ENCODE data around the gene DUS2.
"Not testable (repeated sequence)": the region's sequence is repeated elsewhere in the genome, so short reads cannot be mapped to it uniquely, and the experiment has no call there.

The DUS2 gene

DNA sequence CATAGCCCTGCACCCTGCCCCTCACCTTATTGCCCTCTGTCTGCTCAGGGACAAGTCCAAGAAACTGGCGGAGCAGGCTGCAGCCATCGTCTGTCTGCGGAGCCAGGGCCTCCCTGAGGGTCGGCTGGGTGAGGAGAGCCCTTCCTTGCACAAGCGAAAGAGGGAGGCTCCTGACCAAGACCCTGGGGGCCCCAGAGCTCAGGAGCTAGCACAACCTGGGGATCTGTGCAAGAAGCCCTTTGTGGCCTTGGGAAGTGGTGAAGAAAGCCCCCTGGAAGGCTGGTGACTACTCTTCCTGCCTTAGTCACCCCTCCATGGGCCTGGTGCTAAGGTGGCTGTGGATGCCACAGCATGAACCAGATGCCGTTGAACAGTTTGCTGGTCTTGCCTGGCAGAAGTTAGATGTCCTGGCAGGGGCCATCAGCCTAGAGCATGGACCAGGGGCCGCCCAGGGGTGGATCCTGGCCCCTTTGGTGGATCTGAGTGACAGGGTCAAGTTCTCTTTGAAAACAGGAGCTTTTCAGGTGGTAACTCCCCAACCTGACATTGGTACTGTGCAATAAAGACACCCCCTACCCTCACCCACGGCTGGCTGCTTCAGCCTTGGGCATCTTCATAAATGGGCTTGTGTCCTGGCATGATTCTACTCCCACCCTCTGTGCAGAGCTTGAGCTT, 55.8 kb downstream of the DUS2 start:
- no peak for DNase-seq

- no peak for DNase-seq
Observed at GRCh38 chr16:68079376-68079625, 56.2 kb downstream of the DUS2 start.

DNA sequence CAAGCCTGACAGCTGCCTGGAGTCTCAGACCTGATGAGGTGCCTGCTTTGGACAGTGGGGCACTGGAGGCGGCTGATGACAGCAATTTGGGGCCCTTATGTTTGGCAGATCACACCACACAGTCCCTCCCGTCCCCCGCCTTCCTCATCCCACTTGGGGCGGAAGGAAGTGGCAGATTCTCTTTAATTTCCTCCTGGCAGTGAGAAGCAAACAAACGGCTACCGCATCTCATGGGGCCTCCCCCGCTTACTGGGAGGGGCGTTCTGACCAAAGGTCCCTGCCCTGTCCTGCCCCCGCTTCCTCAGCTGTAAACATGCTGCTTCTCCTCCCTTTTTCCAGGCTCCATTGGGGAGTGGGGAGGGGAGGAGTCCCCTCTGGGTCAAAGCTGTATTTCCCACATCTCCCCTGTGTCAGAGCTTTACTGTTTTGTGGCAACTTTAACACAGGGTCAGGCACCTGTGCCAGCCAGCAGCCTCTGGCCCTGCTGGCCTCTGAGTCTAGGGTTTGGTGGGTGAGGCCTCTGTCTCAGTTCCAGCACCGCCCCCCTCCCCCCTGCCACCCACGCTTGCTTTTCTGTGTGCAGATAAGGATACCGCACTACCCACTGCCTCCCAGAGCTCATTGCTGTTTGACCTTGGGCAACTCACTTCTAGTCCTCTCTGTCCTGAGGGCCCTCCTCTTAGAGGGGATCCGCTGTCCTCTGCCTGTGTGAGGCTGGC, 56.7 kb downstream of the DUS2 start:
- DNase-seq = no peak

DNA sequence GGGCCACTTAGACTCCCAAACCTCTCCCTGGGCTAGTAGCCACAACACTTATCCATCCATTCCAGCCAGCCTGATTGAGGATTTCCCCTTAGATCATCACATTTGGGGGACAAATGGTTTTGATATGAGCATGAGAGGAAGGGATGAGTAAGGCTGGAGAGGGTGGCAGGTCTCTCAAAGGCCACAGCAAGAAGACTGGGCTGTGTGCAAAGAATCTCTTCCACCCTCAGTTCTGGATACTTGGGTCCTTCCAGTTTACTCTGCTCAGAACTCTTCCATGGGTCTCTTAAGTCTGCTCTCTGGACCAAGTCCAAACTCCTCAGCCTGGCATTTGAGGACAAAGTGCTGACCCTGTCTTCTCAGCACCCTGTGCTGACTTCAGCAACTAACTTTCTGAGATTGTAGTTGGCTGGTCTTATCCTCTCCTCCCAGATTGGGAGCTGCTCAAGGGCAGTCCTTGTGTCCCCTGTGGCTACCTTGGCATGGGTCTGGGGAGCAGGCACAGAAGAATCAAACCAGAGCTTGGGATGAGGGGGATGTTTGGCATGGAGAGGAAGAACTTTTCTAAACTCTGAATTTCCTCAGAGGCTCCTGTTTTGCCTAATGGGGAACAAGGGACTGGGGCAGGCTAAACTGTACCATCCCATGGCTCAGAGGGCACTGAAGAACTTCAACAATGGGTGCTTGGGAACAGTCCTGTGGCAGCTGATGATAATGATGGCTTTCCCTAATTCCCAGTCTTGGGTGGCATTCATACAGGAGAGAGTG, 59.0 kb downstream of the DUS2 start:
- DNase-seq = no peak

- DNase-seq = no peak
Observed at GRCh38 chr16:68082629-68083238, 59.6 kb downstream of the DUS2 start.

DNA sequence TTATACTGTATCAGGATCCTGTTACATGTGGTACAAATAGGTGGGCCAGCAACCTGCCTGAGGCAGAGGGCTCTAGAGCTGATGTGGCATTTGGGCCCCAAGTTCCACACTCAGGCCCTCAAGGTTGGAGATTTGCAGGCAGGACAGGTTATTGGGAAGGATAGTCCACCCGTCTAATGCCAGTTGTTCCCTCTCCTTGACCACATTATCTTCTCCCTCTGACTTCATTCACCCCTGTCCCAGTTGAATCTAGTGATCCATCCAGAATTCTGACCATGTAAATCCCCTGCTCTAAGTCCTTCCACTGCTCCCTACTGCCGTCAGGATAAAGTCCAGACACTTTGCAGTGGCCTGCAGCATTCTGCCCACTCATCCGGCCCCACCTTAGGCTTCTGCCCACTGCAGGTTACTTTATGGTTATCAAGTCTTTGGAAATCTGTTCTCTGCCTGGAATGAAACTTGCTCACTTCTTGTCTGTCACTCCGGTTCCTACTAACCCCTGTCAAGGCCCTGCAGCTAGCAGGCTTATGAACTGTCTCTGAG, 60.2 kb downstream of the DUS2 start:
- DNase-seq = no peak

GRCh38 chr16:68083861-68084503, 60.9 kb downstream of the DUS2 start:
- DNase-seq = peak; percentile 65

- DNase-seq = peak; percentile 88
Observed at GRCh38 chr16:68084504-68085258, 61.6 kb downstream of the DUS2 start.

DNA sequence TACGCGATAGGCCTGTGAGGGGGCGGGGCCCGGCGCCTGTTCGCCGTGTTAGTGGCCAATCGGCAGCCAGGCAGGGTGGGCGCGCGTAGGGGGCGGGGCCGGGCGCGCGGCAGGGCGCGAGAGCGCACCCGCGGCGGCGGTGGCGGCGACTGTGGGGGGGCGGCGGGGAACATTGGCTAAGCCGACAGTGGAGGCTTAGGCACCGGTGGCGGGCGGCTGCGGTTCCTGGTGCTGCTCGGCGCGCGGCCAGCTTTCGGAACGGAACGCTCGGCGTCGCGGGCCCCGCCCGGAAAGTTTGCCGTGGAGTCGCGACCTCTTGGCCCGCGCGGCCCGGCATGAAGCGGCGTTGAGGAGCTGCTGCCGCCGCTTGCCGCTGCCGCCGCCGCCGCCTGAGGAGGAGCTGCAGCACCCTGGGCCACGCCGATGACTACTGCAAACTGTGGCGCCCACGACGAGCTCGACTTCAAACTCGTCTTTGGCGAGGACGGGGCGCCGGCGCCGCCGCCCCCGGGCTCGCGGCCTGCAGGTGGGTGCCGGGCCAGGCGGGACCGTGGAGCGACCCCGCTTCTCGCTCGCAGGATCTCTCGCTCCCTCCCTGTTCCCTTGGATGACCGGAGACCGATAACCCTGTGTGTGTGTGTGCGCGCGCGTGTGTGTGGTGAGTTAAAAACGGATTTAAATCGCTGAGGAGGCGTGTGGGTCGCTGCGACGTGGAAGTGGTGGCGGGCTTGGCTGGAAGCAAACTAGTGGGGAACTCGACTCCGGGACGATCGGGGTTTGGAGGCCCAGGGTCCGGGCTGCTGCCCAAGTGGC, 62.4 kb downstream of the DUS2 start, which contains the start of gene NFATC3:
Gene NFATC3, plus strand, starts transcription at position 112 of the 813 bp plus-strand sequence. Its CDS starts 312 bp downstream, at position 424.
- DNase-seq = peak; percentile 97

- peak; percentile 55 for DNase-seq
Observed at GRCh38 chr16:68086336-68086841, 63.3 kb downstream of the DUS2 start.

DNA sequence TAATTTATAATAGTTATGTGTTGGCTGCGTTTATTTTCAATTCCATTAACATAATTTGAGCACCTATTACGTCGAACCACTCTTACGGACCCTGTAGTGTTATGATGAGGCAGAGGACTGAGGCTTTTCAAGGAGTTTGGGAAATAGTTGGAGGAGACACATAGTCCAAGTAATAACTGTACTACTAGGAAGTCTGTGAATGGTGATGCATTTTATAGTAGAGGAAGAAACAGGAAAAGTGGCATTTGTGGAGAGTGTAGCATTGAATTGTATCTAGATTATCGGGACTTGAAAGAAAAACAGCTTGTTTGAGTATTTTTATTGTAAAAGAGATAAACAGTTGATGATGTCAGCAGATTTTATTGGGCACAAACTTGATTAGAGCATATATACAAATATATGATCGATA, 63.8 kb downstream of the DUS2 start:
- DNase-seq = peak; percentile 32

DNA sequence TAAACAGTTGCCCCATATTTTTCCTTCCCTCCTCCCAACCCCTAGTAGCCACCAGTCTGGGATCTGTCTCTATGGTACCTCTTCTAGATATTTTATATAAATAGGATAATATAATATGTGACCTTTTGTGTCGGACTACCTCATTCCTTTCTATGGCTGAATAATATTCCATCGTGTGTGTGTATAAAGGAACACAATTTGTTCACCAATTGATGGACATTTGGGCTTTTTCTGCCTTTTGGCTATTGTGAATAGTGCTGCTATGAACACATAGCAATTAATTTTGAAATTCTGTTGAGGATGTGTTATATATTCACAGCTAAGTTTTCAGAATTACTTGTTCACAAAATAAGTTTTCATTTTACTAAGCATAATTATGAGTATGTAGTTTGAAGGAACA, 64.6 kb downstream of the DUS2 start:
- no peak for DNase-seq

DNA sequence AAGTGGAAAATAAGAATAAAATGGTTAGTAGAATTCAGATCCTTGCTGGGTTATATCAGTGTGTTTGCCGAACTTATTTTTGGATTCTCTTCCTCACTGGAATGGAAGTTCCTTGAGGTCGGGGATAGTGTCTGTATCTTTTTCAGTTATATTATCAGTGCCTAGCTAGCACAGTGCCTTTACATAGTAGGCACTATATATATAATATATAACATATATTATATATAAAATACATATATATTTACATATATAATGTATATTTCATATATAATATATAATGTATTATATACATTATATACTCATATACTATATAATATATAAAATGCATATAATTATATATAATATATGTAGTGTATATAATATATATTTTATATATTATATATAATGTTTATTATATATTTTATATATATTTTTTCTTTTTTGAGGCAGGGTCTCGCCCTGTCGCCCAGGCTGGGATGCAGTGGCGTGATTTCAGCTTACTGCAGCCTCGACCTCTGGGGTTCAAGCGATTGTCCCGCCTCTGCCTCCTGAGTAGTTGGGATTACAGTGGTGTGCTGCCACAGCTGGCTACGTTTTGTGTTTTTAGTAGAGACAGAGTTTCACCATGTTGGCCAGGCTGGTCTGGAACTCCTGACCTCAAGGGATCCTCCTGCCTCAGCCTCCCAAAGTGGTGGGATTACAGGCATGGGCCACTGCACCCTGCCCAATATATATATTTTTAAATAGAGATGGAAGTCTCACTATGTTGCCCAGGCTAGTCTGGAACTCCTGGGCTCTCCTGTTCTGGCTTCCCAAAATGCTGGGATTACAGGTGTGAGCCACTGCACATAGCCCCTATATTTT, 65.3 kb downstream of the DUS2 start:
- no peak for DNase-seq

GRCh38 chr16:68089067-68089466, 66.0 kb downstream of the DUS2 start:
- no peak for DNase-seq

GRCh38 chr16:68090130-68090529, 67.0 kb downstream of the DUS2 start:
- DNase-seq = no peak

DNA sequence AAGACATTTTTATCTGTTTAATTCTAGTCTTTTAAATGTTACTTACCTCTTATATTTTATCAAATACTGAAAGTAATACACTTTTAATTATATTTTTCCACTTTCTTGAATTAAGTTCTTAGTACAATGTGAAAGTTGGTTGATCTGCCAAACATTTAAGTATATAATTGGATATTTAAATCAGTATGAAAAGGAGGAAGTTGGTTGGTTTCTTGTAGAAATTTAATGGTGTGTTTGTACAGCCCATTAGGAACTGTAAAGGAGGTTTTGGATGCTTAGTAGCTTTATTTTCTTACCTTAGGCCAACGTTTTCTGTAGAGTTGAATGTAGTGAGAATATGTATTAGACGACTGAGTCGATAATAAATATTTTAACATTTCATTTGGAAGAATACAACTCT, 67.4 kb downstream of the DUS2 start:
- no peak for DNase-seq

DNA sequence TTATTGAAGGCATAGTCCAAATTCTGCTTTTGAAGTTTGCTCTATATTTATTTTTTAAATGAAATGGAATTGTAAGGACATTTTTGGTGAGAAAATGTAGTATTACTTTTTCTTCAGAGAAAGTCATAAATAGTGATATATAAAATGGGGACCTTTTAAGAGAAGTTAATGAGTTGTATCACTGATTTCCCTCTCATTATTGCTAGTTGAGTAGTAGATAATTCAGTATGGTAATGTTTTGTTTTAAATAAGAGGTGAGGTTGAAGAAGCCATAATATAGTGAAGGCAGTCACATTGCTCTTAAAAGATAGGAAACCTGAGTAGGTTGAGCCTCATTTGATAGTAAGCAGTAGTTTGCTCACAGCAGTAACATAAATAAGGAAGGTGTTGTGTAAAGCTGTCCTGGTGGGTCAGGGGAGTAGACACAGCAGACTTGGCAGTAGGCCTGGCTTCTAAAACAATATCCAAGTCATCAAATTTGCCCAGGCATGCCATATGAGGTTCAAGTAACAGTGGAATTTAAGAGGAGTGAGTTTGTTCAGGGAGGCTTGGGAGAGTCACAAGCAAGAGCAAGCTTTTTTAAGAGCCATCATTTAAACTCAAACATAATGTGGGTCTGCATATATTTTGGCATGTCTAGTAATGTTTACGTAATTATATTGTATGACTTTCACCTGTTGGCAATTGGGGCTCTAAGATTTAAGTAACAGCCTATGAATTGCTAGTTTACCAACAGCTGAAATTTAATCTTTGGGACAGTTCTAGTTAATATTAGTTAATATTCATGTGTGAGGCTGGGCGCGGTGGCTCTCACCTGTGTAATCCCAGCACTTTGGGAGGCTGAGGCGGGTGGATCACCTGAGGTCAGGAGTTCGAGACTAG, 68.5 kb downstream of the DUS2 start:
- DNase-seq = peak; percentile 64

- DNase-seq = not testable (repeated sequence)
Observed at GRCh38 chr16:68092275-68092674, 69.2 kb downstream of the DUS2 start.
